GM12878 (cell line): ENCODE data around the gene COL9A3. TPM values are rescaled to one million over a fixed set of nuclear protein-coding genes. Genes with fewer than 3 reads are reported as not detected.
A peak's percentile ranks its signal among the peaks of the same experiment; 100 is the strongest.

Experiments
- ATAC-seq: fragments of 200-7000 bp; cut with Tn5 transposase; 3 replicates; pipeline ENCODE4 v1.9.1; 2020; ENCODE audit warnings: mild to moderate bottlenecking, moderate library complexity
- BruUV-seq: library from RNA; stranded (reverse); fragments of 400-500 nt; replicated peaks from 2 replicates; lab custom pipeline; 2021; lab: Mats Ljungman, UMichigan
- CTCF ChIA-PET: fragments of 300-600 bp; sonication (Branson Sonifier 250); formaldehyde crosslinking; extraction: SDS; loops from one replicate; lab custom pipeline; 2021; ENCODE audit warnings: inconsistent platforms; lab: Yijun Ruan, JAX
- POLR2A ChIA-PET: fragments of 350-600 bp; formaldehyde crosslinking; extraction: SDS; loops from one replicate; lab custom pipeline; 2021; ENCODE audit warnings: inconsistent platforms; lab: Charles Lee
- RAD21 ChIA-PET: fragments of 300-600 bp; sonication (Branson Sonifier 250); formaldehyde crosslinking; loops from one replicate; lab custom pipeline; 2023; ENCODE audit warnings: antibody characterized with exemption; ENCODE audit not compliant: unreplicated experiment; lab: Charles Lee
- SMC1A ChIA-PET: fragments of 300-600 bp; sonication (Branson Sonifier 250); formaldehyde crosslinking; loops from one replicate; lab custom pipeline; 2023; ENCODE audit not compliant: unreplicated experiment, uncharacterized antibody; lab: Charles Lee
- DNase-seq: peaks from one replicate; pipeline ENCODE4 v3.0.0-alpha.2; 2011; ENCODE audit warnings: low read depth, low spot score
- FAIRE-seq: peaks from 3 replicates; lab custom pipeline; 2011; peaks lifted over from hg19 to GRCh38; lab: Jason Lieb, UNC
- H2AFZ ChIP-seq: 2 replicates; pipeline ENCODE4 v1.6.0; 2011; ENCODE audit warnings: low read depth, low read length, control low read depth; ENCODE audit not compliant: control insufficient read depth
- H3K27ac ChIP-seq: 2 replicates; pipeline ENCODE4 v1.5.1; 2011; ENCODE audit warnings: control low read depth; ENCODE audit not compliant: control insufficient read depth, insufficient read depth
- H3K27me3 ChIP-seq, 2 experiments: replicated peaks in 1 of 2; 2 replicates each; pipeline versions ENCODE4 v1.6.0 to v1.6.1; 2011; ENCODE audit warnings: low read length in 1 of 2; ENCODE audit not compliant: control insufficient read depth in 2 of 2, insufficient read depth in 2 of 2
- H3K36me3 ChIP-seq, 2 experiments: 2 replicates each; pipeline ENCODE4 v1.5.1; 2011; ENCODE audit warnings: low read length in 1 of 2; ENCODE audit not compliant: control insufficient read depth in 2 of 2, insufficient read depth in 2 of 2
- H3K4me1 ChIP-seq: 2 replicates; pipeline ENCODE4 v1.6.1; 2011; ENCODE audit warnings: mild to moderate bottlenecking, low read length, moderate library complexity, mixed read lengths; ENCODE audit not compliant: control insufficient read depth, insufficient read depth
- H3K4me2 ChIP-seq: 2 replicates; pipeline ENCODE4 v1.6.0; 2011; ENCODE audit warnings: control low read depth; ENCODE audit not compliant: control insufficient read depth, insufficient read depth
- H3K4me3 ChIP-seq: fragments of 200-600 bp; sonication (generic); 2 replicates; pipeline ENCODE4 v1.5.1; 2016
- H3K79me2 ChIP-seq: 2 replicates; pipeline ENCODE4 v1.6.0; 2011; ENCODE audit warnings: low read length; ENCODE audit not compliant: control insufficient read depth, insufficient read depth
- H3K9ac ChIP-seq: 2 replicates; pipeline ENCODE4 v1.8.0; 2011; ENCODE audit warnings: low read length, control low read depth, mixed read lengths; ENCODE audit not compliant: control insufficient read depth, insufficient read depth
- H3K9me3 ChIP-seq: replicated peaks from 3 replicates; pipeline ENCODE4 v1.5.1; 2011; ENCODE audit warnings: mild to moderate bottlenecking, low read length; ENCODE audit not compliant: control insufficient read depth, insufficient read depth
- H4K20me1 ChIP-seq: 2 replicates; pipeline ENCODE4 v1.6.0; 2011; ENCODE audit not compliant: control insufficient read depth, insufficient read depth
- BHLHE40 ChIP-seq, 2 experiments: fragments of 450-650 bp in 1 of 2; IDR thresholded peaks; 2 replicates each; pipeline ENCODE4 v1.6.1; 2011 to 2017; ENCODE audit warnings: low read depth in 2 of 2, borderline replicate concordance in 1 of 2, improper control_type of control experiment in 1 of 2, low read length in 1 of 2, mild to moderate bottlenecking in 1 of 2
- CHD4 ChIP-seq: fragments of 200-600 bp; sonication (generic); IDR thresholded peaks from 2 replicates; pipeline ENCODE4 v1.6.1; 2016; ENCODE audit warnings: mild to moderate bottlenecking
- CREB1 ChIP-seq: IDR thresholded peaks from 2 replicates; pipeline ENCODE4 v1.6.1; 2012; ENCODE audit warnings: low read depth, mild to moderate bottlenecking, inconsistent platforms
- CREM ChIP-seq: IDR thresholded peaks from 2 replicates; pipeline ENCODE4 v1.6.1; 2014; ENCODE audit warnings: antibody characterized with exemption, low read depth
- EGR1 ChIP-seq, 2 experiments: IDR thresholded peaks; 1 replicate in 1 of 2; 2 replicates in 1 of 2; pipeline ENCODE4 v1.6.1; 2011 to 2012; ENCODE audit warnings: low read depth in 2 of 2, low read length in 2 of 2, borderline replicate concordance in 1 of 2, mild to moderate bottlenecking in 1 of 2, moderate library complexity in 1 of 2
- EZH2 ChIP-seq: IDR thresholded peaks from 2 replicates; pipeline ENCODE4 v1.6.1; 2012; ENCODE audit warnings: low read depth, mild to moderate bottlenecking, control low read depth, inconsistent platforms, low read length, borderline replicate concordance; ENCODE audit not compliant: control insufficient read depth
- IKZF1 ChIP-seq: fragments of 450-650 bp; conservative IDR thresholded peaks from 2 replicates; pipeline ENCODE4 v1.6.1; 2017; ENCODE audit warnings: antibody characterized with exemption, mild to moderate bottlenecking
- MEF2B ChIP-seq: fragments of 450-650 bp; IDR thresholded peaks from 2 replicates; pipeline ENCODE4 v1.6.1; 2018; ENCODE audit warnings: mild to moderate bottlenecking, moderate library complexity; ENCODE audit not compliant: partially characterized antibody, poor library complexity, severe bottlenecking
- NFYB ChIP-seq: IDR thresholded peaks from 2 replicates; pipeline ENCODE4 v1.6.1; 2011; ENCODE audit warnings: low read depth, mild to moderate bottlenecking, low read length, improper control_type of control experiment, moderate library complexity; ENCODE audit not compliant: insufficient read depth
- POLR2AphosphoS5 ChIP-seq: IDR thresholded peaks from 2 replicates; pipeline ENCODE4 v1.6.1; 2011; ENCODE audit warnings: mild to moderate bottlenecking, low read length, inconsistent platforms
- RAD21 ChIP-seq: IDR thresholded peaks from 2 replicates; pipeline ENCODE4 v1.6.1; 2011; ENCODE audit warnings: mild to moderate bottlenecking, low read depth, low read length, moderate library complexity; ENCODE audit not compliant: insufficient read depth
- RBBP5 ChIP-seq: fragments of 200-600 bp; sonication (generic); conservative IDR thresholded peaks from 2 replicates; pipeline ENCODE4 v1.6.1; 2016
- RFX5 ChIP-seq: IDR thresholded peaks from 2 replicates; pipeline ENCODE4 v1.6.1; 2011; ENCODE audit warnings: low read depth, low read length, improper control_type of control experiment
- SIN3A ChIP-seq: IDR thresholded peaks from 2 replicates; pipeline ENCODE4 v1.6.1; 2012; ENCODE audit warnings: low read depth, low read length, improper control_type of control experiment
- SMAD1 ChIP-seq: fragments of 450-650 bp; IDR thresholded peaks from 2 replicates; pipeline ENCODE4 v1.6.1; 2018; ENCODE audit warnings: mild to moderate bottlenecking, low read depth; ENCODE audit not compliant: partially characterized antibody
- SP1 ChIP-seq: IDR thresholded peaks from one replicate; pipeline ENCODE4 v1.6.1; 2011; ENCODE audit warnings: low read depth, low read length
- TAF1 ChIP-seq: IDR thresholded peaks from 2 replicates; pipeline ENCODE4 v1.6.1; 2011; ENCODE audit warnings: mild to moderate bottlenecking, low read depth, low read length, borderline replicate concordance
- YY1 ChIP-seq: IDR thresholded peaks from 2 replicates; pipeline ENCODE4 v1.6.1; 2011; ENCODE audit warnings: low read depth, mild to moderate bottlenecking, low read length
- ZNF217 ChIP-seq: fragments of 450-650 bp; IDR thresholded peaks from 2 replicates; pipeline ENCODE4 v1.6.1; 2017; ENCODE audit warnings: antibody characterized with exemption, mild to moderate bottlenecking
- WGBS: methylation state at CpG from one replicate; pipeline ENCODE4 v1.1.6; 2016; ENCODE audit warnings: low lambda C conversion rate; ENCODE audit not compliant: insufficient replicate concordance, insufficient coverage; ENCODE audit errors: missing lambda C conversion rate; 5-methylcytosine and 5-hydroxymethylcytosine counted together
- in situ Hi-C: fragments of 300-500 bp; cut with MboI; formaldehyde crosslinking; loops from 9 replicates; pipeline ENCODE4 v1.14.3; 2018; ENCODE audit warnings: mixed read lengths
- intact Hi-C: fragments of 100-400 bp; cut with micrococcal nuclease; formaldehyde crosslinking; loops from one replicate; pipeline ENCODE4 v1.14.2; 2022; ENCODE audit not compliant: unreplicated experiment
- polyA plus RNA-seq, 11 experiments: library from polyadenylated mRNA; depleted of rRNA in 4 of 11; unstranded in 6 of 11; stranded (reverse) in 5 of 11; fragments of >200 nt; fragmentation: Nextera tagmentation in 4 of 11; fragmentation: Illumina TruSeq in 1 of 11; extraction: Ambion mirVana in 4 of 11; extraction: Trizol in 1 of 11; gene quantifications; 1 replicate in 1 of 11; 2 replicates in 10 of 11; pipeline versions ENCODE4 v1.2.1 to v1.2.3, GENCODE V29; 2011 to 2016; ENCODE audit warnings: inconsistent platforms in 2 of 11, missing spikeins in 2 of 11, low read depth in 1 of 11
- total RNA-seq, 4 experiments: library from RNA; depleted of rRNA in 3 of 4; stranded (reverse); fragments of >200 nt in 3 of 4; fragmentation: Illumina TruSeq in 1 of 4; extraction: Trizol in 1 of 4; gene quantifications; 2 replicates each; pipeline versions ENCODE4 v1.2.1 to v1.2.3, GENCODE V29; 2013 to 2021
- TF ChIP-seq, protein P1 (sequence below): fragments of 450-650 bp; IDR thresholded peaks from 2 replicates; pipeline ENCODE4 v1.6.1; 2017; ENCODE audit warnings: antibody characterized with exemption, mild to moderate bottlenecking, moderate library complexity

The COL9A3 gene
- total and polyA plus RNA-seq, 10 of the 15 experiments (the other 5 are each of a cell fraction or from before 2014, with no cell fraction given): 0.09 to 1.7 (median 0.63) TPM; not detected in 1

- TF ChIP-seq RBBP5: no peak
- no peak for TF ChIP-seq SIN3A
- no peak for TF ChIP-seq BHLHE40 (IDR thresholded peaks at IDR 0.05; ENCODE audit: borderline replicate concordance in 1 of 2, low read depth in 2 of 2, low read length in 1 of 2)
- TF ChIP-seq, all 136 proteins: peak for 7
Observed at GRCh38 chr20:62793757-62794006, 23.2 kb upstream of the COL9A3 start (continued).

DNA sequence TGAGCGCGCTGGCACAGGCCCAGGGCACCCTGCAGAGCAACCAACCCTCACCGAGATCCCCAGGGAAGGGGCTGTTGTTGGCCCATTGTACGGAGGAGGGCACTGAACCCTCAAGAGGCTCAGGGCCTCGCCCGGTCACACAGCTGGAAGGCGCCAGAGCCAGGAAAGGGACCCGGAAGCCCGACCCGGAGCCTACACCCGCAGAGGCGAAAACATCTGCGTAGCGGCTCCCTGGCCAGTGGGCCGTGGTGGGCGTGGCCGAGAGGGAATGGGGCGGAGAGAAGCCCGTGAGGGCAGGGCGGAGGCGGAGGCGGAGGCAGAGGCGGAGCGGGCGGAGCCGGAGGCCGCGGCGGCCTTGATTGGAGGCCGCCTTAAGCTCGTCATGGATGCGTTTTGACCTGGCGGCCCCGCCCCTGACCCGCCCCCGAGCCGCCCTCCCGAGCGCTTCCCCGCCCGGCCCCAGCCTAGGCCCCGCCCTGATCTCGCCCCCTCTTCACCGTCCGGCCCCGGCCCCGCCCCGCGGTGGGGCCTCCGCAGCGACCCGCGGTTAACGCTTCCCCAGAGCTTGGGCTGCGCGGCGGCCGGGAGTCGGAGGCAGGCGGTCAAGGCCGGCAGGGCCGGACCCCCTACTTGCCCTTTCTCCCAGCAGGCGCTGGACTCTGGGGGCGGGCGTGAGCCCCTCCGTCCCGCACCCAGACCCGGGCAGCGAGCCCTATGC lies 22.7 kb upstream of the COL9A3 start:
- H3K4me3 ChIP-seq: peak overlapping the region; percentile 76
- peak overlapping the region; percentile 98 for H3K4me2 ChIP-seq
- FAIRE-seq (peak; percentile 82), ATAC-seq (peak; percentile 89), DNase-seq (peak; percentile 79)
- intact Hi-C loops: loop anchor here (2.0 to 5.0 kb wide), 3 partner anchors 175 to 492 kb away; partner anchors contain the start of genes ADRM1 and CABLES2
- peak overlapping the region; percentile 74 for H3K9ac ChIP-seq
- ChIA-PET POLR2A (interaction anchor here (0.5 to 3.1 kb wide), 12 partner anchors 11 to 454 kb away, joined by 3 to 19 read pairs (median 5); partner anchors contain the start of genes OGFR and SLCO4A1), CTCF (interaction anchor here (0.6 to 5.0 kb wide), 10 partner anchors 9 to 492 kb away, joined by 3 to 43 read pairs (median 4); partner anchors contain the start of gene ADRM1), RAD21 (interaction anchor here (0.7 to 2.1 kb wide), 19 partner anchors 10 to 783 kb away, joined by 3 to 12 read pairs (median 4); partner anchors contain the start of gene OGFR), SMC1A (interaction anchor here (0.7 to 1.5 kb wide), 7 partner anchors 9 to 384 kb away, joined by 3 to 14 read pairs (median 4); no protein-coding TSS in a partner anchor)
- 2% methylated on average over 40 of the region's 69 CpGs for WGBS
- H3K27me3 ChIP-seq: peaks cover 0 to 1% of the 10 kb centered on the region in 2 experiments; a peak in 2 of 4 replicates
- peak overlapping the region; percentile 71 for H3K27ac ChIP-seq
- in situ Hi-C loops: loop anchor here (5.0 to 10.0 kb wide), 3 partner anchors 139 to 292 kb away; no protein-coding TSS in a partner anchor
- H2AFZ ChIP-seq: peak overlapping the region; percentile 94
- H3K9me3 ChIP-seq: no peaks in the 10 kb centered on the region
- H3K79me2 ChIP-seq: peaks cover 7% of the 10 kb centered on the region
- no TSS peak for BruUV-seq
- no peaks in the 10 kb centered on the region for H4K20me1 ChIP-seq
- peaks cover 2 to 4% of the 10 kb centered on the region in 2 experiments for H3K36me3 ChIP-seq
- peaks cover 19% of the 10 kb centered on the region for H3K4me1 ChIP-seq
- TF ChIP-seq TAF1 (0 out of 2 replicates have a peak, but pooled peaks have one; percentile 36), SMAD1 (peak; percentile 74), POLR2AphosphoS5 (peak; percentile 84), IKZF1 (peak; percentile 38; the same call in 1 of the 2 replicates), CREB1 (peak; percentile 54; the same call in 1 of the 2 replicates), MEF2B (peak; percentile 51), EZH2 (no peak), SP1 (peak; percentile 93), EGR1 (IDR thresholded peaks at IDR 0.05; ENCODE audit: borderline replicate concordance in 1 of 2, low read depth in 2 of 2, low read length in 2 of 2) (peak in 1 of 2 experiments; percentile 86; a peak in 2 of 3 replicates), YY1 (peak; percentile 9; the same call in 1 of the 2 replicates), CHD4 (no peak), RFX5 (peak; percentile 47; the same call in 1 of the 2 replicates), NFYB (peak; percentile 65; the same call in 1 of the 2 replicates), RAD21 (no peak), CREM (no peak), ZNF217 (no peak)
- TF ChIP-seq, protein P1, sequence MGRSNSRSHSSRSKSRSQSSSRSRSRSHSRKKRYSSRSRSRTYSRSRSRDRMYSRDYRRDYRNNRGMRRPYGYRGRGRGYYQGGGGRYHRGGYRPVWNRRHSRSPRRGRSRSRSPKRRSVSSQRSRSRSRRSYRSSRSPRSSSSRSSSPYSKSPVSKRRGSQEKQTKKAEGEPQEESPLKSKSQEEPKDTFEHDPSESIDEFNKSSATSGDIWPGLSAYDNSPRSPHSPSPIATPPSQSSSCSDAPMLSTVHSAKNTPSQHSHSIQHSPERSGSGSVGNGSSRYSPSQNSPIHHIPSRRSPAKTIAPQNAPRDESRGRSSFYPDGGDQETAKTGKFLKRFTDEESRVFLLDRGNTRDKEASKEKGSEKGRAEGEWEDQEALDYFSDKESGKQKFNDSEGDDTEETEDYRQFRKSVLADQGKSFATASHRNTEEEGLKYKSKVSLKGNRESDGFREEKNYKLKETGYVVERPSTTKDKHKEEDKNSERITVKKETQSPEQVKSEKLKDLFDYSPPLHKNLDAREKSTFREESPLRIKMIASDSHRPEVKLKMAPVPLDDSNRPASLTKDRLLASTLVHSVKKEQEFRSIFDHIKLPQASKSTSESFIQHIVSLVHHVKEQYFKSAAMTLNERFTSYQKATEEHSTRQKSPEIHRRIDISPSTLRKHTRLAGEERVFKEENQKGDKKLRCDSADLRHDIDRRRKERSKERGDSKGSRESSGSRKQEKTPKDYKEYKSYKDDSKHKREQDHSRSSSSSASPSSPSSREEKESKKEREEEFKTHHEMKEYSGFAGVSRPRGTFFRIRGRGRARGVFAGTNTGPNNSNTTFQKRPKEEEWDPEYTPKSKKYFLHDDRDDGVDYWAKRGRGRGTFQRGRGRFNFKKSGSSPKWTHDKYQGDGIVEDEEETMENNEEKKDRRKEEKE: no peak
